HG02870 (cell line): Measurements from ENCODE around the gene NAALADL2.
"Not testable (repeated sequence)": the region's sequence is repeated elsewhere in the genome, so short reads cannot be mapped to it uniquely, and the experiment has no call there.

Experiments
- ATAC-seq: cut with Tn5 transposase; IDR thresholded peaks from one replicate; pipeline ENCODE4 v1.9.1; 2021; ENCODE audit warnings: mild to moderate bottlenecking, moderate library complexity; ENCODE audit not compliant: unreplicated experiment

The NAALADL2 gene

DNA sequence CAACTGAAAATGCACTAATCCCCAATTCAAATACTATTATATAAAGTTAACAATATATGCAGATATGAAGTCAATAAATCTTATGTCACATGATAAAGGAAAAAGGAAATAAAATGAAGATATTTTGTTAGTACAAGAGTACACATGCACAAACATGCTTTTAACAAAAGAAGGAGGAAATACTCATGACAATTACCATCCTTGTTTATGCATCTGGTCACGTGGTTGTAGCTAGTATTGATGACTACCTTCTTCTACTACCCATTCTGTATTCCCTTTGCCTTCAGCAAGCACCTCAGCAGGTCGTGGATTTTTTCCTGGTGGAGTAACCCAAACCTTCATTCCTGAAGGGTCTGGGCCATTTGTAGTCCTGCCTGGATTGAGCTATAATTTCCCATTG is 669.6 kb downstream of the NAALADL2 start:
- not testable (repeated sequence) for ATAC-seq

GRCh38 chr3:175535351-175535750 is 676.2 kb downstream of the NAALADL2 start:
- ATAC-seq, result no peak

- no peak for ATAC-seq
These were observed 687.0 kb downstream of the NAALADL2 start for GRCh38 chr3:175546115-175546514.

DNA sequence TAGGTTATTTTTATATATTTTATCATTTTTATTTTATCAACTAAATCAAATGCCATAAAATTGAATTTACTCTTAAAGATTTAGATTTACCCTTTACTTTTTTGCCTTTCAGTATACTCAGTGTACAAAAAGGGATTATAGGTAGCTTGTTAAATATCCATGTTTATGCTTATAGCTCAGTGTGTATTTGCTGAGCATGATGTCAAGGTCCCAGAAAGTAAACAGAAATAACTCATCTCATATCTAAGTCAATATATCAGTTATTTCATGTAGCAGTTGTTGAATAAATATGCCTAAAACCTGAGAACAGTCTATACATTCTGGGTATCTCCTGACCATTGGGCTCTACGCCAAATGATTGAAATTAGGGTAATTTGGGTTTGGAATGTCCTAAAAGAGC is 693.8 kb downstream of the NAALADL2 start:
- ATAC-seq, result no peak

- ATAC-seq, result no peak
These were observed 695.7 kb downstream of the NAALADL2 start for GRCh38 chr3:175554801-175555200.

DNA sequence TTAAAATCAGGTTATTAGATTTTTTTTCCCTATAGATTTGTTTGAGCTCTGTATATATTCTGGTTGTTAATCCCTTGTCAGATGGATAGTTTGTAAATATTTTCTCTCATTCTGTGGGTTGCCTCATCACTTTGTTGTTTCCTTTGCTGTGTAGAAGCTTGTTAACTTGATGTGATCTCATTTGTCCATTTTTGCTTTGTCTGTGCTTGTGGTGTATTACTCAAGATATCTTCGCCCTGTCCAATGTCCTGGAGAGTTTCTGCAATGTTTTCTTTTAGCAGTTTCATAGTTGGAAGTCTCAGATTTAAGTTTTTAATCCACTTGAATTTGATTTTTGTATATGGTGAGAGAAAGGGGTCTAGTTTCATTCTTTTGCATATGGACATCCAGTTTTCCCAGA is 699.1 kb downstream of the NAALADL2 start:
- ATAC-seq, result no peak

GRCh38 chr3:175564363-175564762 is 705.2 kb downstream of the NAALADL2 start:
- no peak for ATAC-seq

GRCh38 chr3:175571096-175571495 is 712.0 kb downstream of the NAALADL2 start:
- ATAC-seq, result no peak

GRCh38 chr3:175573226-175573625 is 714.1 kb downstream of the NAALADL2 start:
- no peak for ATAC-seq

DNA sequence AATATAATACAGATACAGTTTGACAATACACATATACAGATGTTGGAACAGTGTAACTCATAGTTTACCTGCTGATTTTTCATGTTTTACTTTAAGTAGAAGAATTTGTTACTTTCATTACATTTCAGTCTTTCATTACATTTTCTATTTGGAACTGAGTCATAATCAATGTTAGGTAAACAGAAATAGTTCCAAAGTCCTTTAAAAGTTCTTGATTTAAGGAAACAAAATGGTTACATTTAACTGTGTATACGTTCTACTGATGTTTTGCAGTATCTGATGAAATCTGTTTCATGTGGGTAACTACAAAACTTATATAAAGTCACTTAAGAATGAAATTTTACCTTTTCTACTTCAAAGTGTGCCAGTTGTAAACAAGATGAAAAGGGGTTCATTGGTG is 721.2 kb downstream of the NAALADL2 start:
- ATAC-seq, result no peak

DNA sequence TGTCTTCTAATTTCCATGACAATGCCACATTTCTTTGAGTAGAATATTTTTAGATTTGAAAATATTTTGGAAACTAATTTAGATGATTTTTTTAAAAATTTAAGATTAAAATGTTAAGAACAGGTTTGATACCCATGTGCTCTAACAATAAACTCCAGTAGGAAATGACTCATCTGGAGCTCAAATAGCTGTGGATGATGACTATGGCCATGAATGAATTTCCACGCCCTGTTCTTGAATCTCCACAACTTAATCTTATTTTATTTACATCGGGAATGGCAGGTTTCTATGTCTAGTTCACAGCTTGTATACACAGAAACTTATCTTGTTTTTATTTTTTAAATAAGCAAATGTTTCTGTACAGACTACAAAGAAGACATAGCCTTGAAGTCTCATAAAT is 726.8 kb downstream of the NAALADL2 start:
- ATAC-seq, result no peak

GRCh38 chr3:175590745-175591144 is 731.6 kb downstream of the NAALADL2 start:
- ATAC-seq, result no peak

GRCh38 chr3:175591375-175591774 is 732.2 kb downstream of the NAALADL2 start:
- no peak for ATAC-seq

GRCh38 chr3:175593331-175593730 is 734.2 kb downstream of the NAALADL2 start:
- ATAC-seq, result no peak

DNA sequence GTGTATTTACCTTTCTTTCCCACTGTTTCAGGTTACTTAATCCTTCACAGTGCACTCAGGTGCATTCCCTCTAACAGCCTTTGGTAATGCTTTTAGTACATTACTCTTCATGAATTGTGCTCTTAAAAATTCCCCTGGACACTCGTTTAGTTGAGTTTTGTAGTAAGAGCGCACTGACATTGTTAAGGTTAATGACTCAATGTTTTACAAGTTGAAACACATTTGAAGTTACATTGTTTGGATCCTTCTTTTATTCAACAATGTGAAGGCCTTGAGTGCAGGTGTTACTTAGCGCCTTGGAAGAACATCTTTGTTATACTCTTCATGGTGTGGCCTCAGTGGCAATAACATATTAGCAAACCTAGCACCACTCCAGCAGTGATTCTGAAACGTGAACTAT is 739.6 kb downstream of the NAALADL2 start:
- ATAC-seq, result no peak

GRCh38 chr3:175601521-175601920 is 742.4 kb downstream of the NAALADL2 start:
- ATAC-seq, result no peak

DNA sequence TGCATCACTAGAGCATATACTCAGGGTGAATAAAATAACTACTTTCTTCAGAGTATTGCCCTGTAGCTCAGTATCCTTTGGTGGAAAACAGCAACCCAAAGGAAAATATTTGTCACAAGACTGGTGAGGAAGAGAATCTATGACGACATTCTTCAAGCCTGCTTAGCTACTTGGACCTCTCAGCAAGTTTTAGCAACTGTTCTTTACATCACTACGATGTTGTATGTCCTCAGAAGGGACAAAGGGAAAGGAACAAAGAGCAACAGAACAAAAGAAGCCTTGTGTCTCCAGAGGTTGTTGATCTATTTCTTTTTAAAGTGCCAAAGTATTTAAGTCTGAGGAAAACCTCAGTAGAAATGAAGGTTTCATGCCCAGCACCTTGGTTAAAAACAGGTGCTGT is 746.7 kb downstream of the NAALADL2 start:
- no peak for ATAC-seq

- ATAC-seq, result no peak
These were observed 747.6 kb downstream of the NAALADL2 start for GRCh38 chr3:175606650-175607318.

- no peak for ATAC-seq
These were observed 749.2 kb downstream of the NAALADL2 start for GRCh38 chr3:175608356-175608755.

GRCh38 chr3:175608911-175609310 is 749.8 kb downstream of the NAALADL2 start:
- ATAC-seq, result no peak

- ATAC-seq, result no peak
These were observed 753.5 kb downstream of the NAALADL2 start for GRCh38 chr3:175612487-175613196.

DNA sequence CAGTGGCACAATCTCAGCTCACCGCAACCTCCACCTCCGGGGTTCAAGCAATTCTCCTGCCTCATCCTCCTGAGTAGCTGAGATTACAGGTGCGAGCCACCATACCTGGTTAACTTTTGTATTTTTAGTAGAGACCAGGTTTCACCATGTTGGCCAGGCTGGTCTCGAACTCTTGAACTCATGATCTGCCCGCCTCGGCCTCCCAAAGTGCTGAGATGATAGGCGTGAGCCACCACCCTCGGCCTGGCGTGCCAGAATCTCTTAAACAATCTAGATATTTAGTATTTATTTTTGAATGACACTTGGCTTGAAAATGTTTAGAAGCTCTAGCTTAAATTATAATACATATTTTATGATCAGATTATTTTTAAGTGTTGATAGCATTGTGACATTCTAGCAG is 755.0 kb downstream of the NAALADL2 start:
- ATAC-seq, result not testable (repeated sequence)

DNA sequence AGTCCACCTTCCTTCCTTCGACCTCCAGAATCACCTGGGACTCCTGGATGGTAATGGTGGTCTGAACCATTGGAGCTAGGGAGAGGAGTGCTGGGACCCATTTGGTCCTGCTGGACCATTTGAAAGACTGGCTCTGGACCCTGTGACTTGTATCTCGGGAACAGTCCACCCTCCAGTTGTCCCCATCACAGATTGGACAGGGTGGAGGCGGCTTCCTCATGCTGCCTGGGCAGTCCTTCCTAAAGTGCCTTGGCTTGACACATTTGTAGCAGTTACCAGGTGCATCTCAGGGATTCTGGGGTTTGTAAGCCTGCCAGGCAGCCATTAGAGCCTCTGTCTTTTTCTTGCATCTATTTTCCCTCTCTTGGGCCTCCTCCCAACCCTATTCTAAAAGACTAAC is 758.1 kb downstream of the NAALADL2 start:
- no peak for ATAC-seq
